ENCODE data around the gene FLT3LG. TPM values are rescaled to one million over a fixed set of nuclear protein-coding genes. Genes with fewer than 3 reads are reported as not detected.

Gene FLT3LG
- total RNA-seq, 1 donor from 2014 or later: 10.1 TPM

DNA sequence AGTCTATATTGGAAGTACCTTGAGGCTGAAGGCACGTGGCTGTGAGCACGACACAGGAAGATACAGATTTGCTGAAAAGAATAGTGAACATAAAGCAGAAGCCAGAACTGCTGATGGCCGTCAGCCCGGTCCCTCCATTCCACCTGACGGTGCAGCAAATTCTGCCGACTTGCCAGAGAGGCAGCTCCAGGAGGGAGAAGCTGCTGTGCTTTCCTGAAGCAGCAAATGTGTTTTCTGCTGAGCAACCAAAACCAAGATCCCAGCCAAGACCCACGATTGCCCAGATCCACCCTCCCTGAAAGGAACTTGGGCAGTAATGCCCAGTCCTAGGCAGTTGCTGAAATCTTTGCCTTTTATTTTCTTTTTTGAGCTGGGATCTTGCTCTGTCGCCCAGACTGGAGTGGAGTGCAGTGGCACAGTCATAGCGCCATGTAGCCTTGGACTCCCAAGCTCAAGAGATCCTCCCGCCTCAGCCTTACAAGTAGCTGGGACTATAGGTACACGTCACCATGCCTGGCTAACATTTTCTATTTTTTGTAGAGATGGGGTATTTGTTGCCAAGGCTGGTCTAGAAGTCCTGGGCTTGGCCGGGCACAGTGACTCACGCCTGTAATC, 46.8 kb downstream of the FLT3LG start:
- intact Hi-C loops (cut with DNase I): no loop called here
- Histone ChIP-seq H3K4me3 (no peak overlapping the region), H3K9me3 (no peaks in the 10 kb centered on the region), H3K27ac (no peak overlapping the region), H3K27me3 (no peaks in the 10 kb centered on the region), H3K36me3 (peaks cover 5% of the 10 kb centered on the region in 2 donors), H3K4me1 (peaks cover 5% of the 10 kb centered on the region)
- TF ChIP-seq CTCF (IDR thresholded peaks at IDR 0.05) (no peak), POLR2A (IDR thresholded peaks at IDR 0.05) (no peak), POLR2AphosphoS5 (IDR thresholded peaks at IDR 0.05; ENCODE audit: insufficient read depth in 1 of 2, low read depth in 1 of 2) (no peak)
- DNase-seq (ENCODE audit: extremely low spot score in 2 of 2): no peak

DNA sequence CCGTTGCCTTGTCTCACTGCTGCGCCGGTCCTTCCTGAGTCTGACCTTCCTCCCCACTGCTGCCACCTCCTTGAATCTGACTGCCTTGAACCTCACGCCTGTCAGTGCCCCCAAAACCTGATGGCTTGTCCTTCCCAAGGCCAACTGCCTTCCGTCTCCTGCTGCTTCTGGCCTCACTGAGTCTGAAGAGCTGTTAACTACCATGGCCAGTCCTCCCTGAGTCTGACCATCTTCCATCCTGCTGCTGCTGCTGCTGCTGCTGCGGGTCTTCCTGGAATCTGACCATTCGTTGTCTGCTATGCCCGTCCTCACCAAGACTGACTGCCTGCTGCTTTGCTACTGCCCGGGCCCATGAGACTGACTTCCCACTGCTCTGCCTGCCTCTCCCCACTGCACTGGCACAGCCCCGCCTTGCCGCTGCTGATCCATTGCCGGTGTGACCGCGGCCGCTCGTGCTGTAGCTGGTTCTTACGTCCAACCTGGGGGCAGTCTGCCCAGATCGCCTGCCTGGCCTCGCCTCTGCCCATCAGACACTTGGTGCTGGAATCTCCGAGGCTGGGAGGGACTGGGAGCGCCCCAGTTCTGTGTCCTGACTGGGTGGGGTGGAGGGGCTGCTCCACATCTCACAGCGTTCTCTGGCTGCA, 50.9 kb downstream of the FLT3LG start:
- Histone ChIP-seq H3K27ac (no peak overlapping the region), H3K4me3 (no peak overlapping the region), H3K9me3 (no peaks in the 10 kb centered on the region), H3K4me1 (peaks cover 6% of the 10 kb centered on the region), H3K36me3 (no peaks in the 10 kb centered on the region), H3K27me3 (no peaks in the 10 kb centered on the region)
- DNase-seq (ENCODE audit: extremely low spot score in 2 of 2): no peak
- TF ChIP-seq POLR2A (IDR thresholded peaks at IDR 0.05): no peak
- TF ChIP-seq CTCF (IDR thresholded peaks at IDR 0.05): no peak
- TF ChIP-seq POLR2AphosphoS5 (IDR thresholded peaks at IDR 0.05; ENCODE audit: insufficient read depth in 1 of 2, low read depth in 1 of 2): no peak
- intact Hi-C loops (cut with DNase I): no loop called here

- Histone ChIP-seq H3K9me3 (no peaks in the 10 kb centered on the region), H3K4me1 (peaks cover 11% of the 10 kb centered on the region), H3K27me3 (no peaks in the 10 kb centered on the region), H3K4me3 (peak overlapping the region; percentile 55 to 60), H3K36me3 (no peaks in the 10 kb centered on the region), H3K27ac (peak overlapping the region; percentile 72)
- DNase-seq (ENCODE audit: extremely low spot score in 2 of 2): peak in 1 of 2 donors; percentile 87
- intact Hi-C loops (cut with DNase I): no loop called here
- no peak for TF ChIP-seq POLR2AphosphoS5 (IDR thresholded peaks at IDR 0.05; ENCODE audit: insufficient read depth in 1 of 2, low read depth in 1 of 2)
- no peak for TF ChIP-seq POLR2A (IDR thresholded peaks at IDR 0.05)
- TF ChIP-seq CTCF (IDR thresholded peaks at IDR 0.05): no peak
These were observed 54.3 kb downstream of the FLT3LG start for GRCh38 chr19:49528211-49528771.

DNA sequence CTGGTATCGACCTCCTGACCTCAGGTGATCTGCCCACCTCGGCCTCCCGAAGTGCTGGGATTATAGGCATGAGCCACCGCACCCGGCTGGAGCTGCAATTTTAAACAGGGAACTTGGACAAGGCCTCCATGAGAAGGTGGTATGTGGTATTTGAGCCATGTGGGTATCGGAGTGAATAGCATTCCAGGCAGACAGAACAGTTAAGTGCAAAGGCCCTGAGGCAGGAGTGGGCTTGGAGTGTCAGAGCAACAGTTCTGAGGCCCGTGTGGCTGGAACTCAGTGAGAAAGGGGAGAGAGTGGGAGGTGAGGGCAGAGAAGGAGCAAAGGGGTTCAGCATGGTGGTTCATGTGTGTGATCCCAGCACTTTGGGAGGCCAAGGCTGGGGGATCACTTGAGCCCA, 56.7 kb downstream of the FLT3LG start:
- DNase-seq (ENCODE audit: extremely low spot score in 2 of 2): no peak
- Histone ChIP-seq H3K27me3 (no peaks in the 10 kb centered on the region), H3K27ac (no peak overlapping the region), H3K4me1 (peaks cover 26% of the 10 kb centered on the region), H3K4me3 (no peak overlapping the region), H3K9me3 (no peaks in the 10 kb centered on the region), H3K36me3 (no peaks in the 10 kb centered on the region)
- TF ChIP-seq POLR2A (IDR thresholded peaks at IDR 0.05) (no peak), CTCF (IDR thresholded peaks at IDR 0.05) (no peak), POLR2AphosphoS5 (IDR thresholded peaks at IDR 0.05; ENCODE audit: insufficient read depth in 1 of 2, low read depth in 1 of 2) (no peak)
- intact Hi-C loops (cut with DNase I): no loop called here

Measured in vagina (tissue), 2 donors.